Measurements from ENCODE around the gene MRPL46.

MRPL46 gene

GRCh38 chr15:88467073-88467934 lies at the start of gene MRPL46, which contains the start of gene MRPS11:
MRPL46 (minus strand) TSS chr15:88467388; CDS start chr15:88467377, 11 bp downstream.
MRPS11 (plus strand) TSS chr15:88467708; CDS start chr15:88467718, 10 bp downstream.
- DNase-seq (ENCODE audit: low read depth) = peak; percentile 90
- peak within 1 kb of the TSS; percentile 86 for H3K4me3 ChIP-seq (ENCODE audit: low read depth, low read length)
- TF ChIP-seq POLR2A (IDR thresholded peaks at IDR 0.05; ENCODE audit: extremely low read depth, insufficient read length) (peak; percentile 70), MYC (IDR thresholded peaks at IDR 0.05; ENCODE audit: low read depth, low read length) (peak; percentile 69), CTCF (IDR thresholded peaks at IDR 0.05; ENCODE audit: low read depth, low read length) (no peak), MAX (IDR thresholded peaks at IDR 0.05; ENCODE audit: low read depth, low read length) (peak; percentile 76)

GRCh38 chr15:88513195-88513594 lies 46.0 kb upstream of the MRPL46 start:
- no peak for DNase-seq (ENCODE audit: low read depth)
- no peak overlapping the region for H3K4me3 ChIP-seq (ENCODE audit: low read depth, low read length)
- TF ChIP-seq POLR2A (IDR thresholded peaks at IDR 0.05; ENCODE audit: extremely low read depth, insufficient read length) = no peak
- no peak for TF ChIP-seq MAX (IDR thresholded peaks at IDR 0.05; ENCODE audit: low read depth, low read length)
- no peak for TF ChIP-seq CTCF (IDR thresholded peaks at IDR 0.05; ENCODE audit: low read depth, low read length)
- no peak for TF ChIP-seq MYC (IDR thresholded peaks at IDR 0.05; ENCODE audit: low read depth, low read length)

GRCh38 chr15:88512601-88513000 lies 45.4 kb upstream of the MRPL46 start:
- TF ChIP-seq POLR2A (IDR thresholded peaks at IDR 0.05; ENCODE audit: extremely low read depth, insufficient read length) (no peak), CTCF (IDR thresholded peaks at IDR 0.05; ENCODE audit: low read depth, low read length) (no peak), MYC (IDR thresholded peaks at IDR 0.05; ENCODE audit: low read depth, low read length) (no peak), MAX (IDR thresholded peaks at IDR 0.05; ENCODE audit: low read depth, low read length) (no peak)
- no peak overlapping the region for H3K4me3 ChIP-seq (ENCODE audit: low read depth, low read length)
- no peak for DNase-seq (ENCODE audit: low read depth)

- no peak for DNase-seq (ENCODE audit: low read depth)
- no peak overlapping the region for H3K4me3 ChIP-seq (ENCODE audit: low read depth, low read length)
- no peak for TF ChIP-seq CTCF (IDR thresholded peaks at IDR 0.05; ENCODE audit: low read depth, low read length)
- TF ChIP-seq MYC (IDR thresholded peaks at IDR 0.05; ENCODE audit: low read depth, low read length) = no peak
- TF ChIP-seq MAX (IDR thresholded peaks at IDR 0.05; ENCODE audit: low read depth, low read length) = no peak
- TF ChIP-seq POLR2A (IDR thresholded peaks at IDR 0.05; ENCODE audit: extremely low read depth, insufficient read length) = no peak
Observed at GRCh38 chr15:88512078-88512477, 44.9 kb upstream of the MRPL46 start.

GRCh38 chr15:88511161-88511560 lies 44.0 kb upstream of the MRPL46 start:
- DNase-seq (ENCODE audit: low read depth) = no peak
- no peak overlapping the region for H3K4me3 ChIP-seq (ENCODE audit: low read depth, low read length)
- TF ChIP-seq POLR2A (IDR thresholded peaks at IDR 0.05; ENCODE audit: extremely low read depth, insufficient read length) (no peak), CTCF (IDR thresholded peaks at IDR 0.05; ENCODE audit: low read depth, low read length) (no peak), MYC (IDR thresholded peaks at IDR 0.05; ENCODE audit: low read depth, low read length) (no peak), MAX (IDR thresholded peaks at IDR 0.05; ENCODE audit: low read depth, low read length) (no peak)

All from NB4 (cell line).